IgD-negative memory B cell (primary cell): ENCODE results near the gene ATL3. TPM values are rescaled to one million over a fixed set of nuclear protein-coding genes. Genes with fewer than 3 reads are reported as not detected.
"Not testable (repeated sequence)": the region's sequence is repeated elsewhere in the genome, so short reads cannot be mapped to it uniquely, and the experiment has no call there.

Experiments used
- H3K27ac Mint-ChIP-seq, 3 donors: one replicate each; pipeline ENCODE4 v1.8.0; 2020 to 2022; ENCODE audit warnings: mild to moderate bottlenecking in 3 of 3, mixed read lengths in 3 of 3, moderate library complexity in 1 of 3
- H3K27me3 Mint-ChIP-seq: one replicate; pipeline ENCODE4 v1.8.0; 2021; ENCODE audit warnings: mixed read lengths
- H3K36me3 Mint-ChIP-seq: one replicate; pipeline ENCODE4 v1.8.0; 2020; ENCODE audit warnings: mild to moderate bottlenecking, mixed read lengths
- H3K4me1 Mint-ChIP-seq, 3 donors: one replicate each; pipeline ENCODE4 v1.8.0; 2020 to 2022; ENCODE audit warnings: mixed read lengths in 3 of 3, mild to moderate bottlenecking in 1 of 3
- H3K4me3 Mint-ChIP-seq, 4 donors: one replicate each; pipeline ENCODE4 v1.8.0; 2020 to 2022; ENCODE audit warnings: mild to moderate bottlenecking in 4 of 4, mixed read lengths in 4 of 4, moderate library complexity in 3 of 4
- H3K9me3 Mint-ChIP-seq, 3 donors: one replicate each; pipeline ENCODE4 v1.8.0; 2020 to 2021; ENCODE audit warnings: mixed read lengths in 3 of 3, mild to moderate bottlenecking in 1 of 3
- polyA plus RNA-seq: library from polyadenylated mRNA; unstranded; fragments of 300-500 nt; fragmentation: Illumina TruSeq; gene quantifications from one replicate; pipeline ENCODE4 v1.2.3, GENCODE V29; 2021

The ATL3 gene
- polyA plus RNA-seq, 1 donor from 2014 or later: 16.2 TPM

DNA sequence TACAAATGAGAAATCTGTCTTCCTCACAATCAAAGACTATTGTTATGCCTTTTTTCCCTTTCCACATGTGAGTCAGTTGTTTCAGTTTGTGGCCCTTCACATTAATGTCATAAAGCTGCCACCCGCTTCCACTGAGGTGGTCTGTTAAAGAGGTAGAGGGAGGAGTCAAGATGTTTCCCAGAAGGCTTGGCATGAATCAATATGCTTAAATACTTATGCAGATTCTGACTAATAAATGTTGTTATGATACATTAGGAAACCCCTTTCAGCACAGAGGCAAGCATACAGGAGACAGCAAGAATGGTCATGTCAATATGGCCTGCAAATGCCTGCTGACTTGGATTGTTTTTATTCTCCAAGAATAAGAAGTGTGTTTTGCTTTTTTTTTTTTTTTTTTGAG lies 16.7 kb upstream of the ATL3 start:
- H3K27ac Mint-ChIP-seq: no peak overlapping the region
- no peak overlapping the region for H3K4me3 Mint-ChIP-seq
- peaks cover 6 to 13% (median 10%) of the 10 kb centered on the region in 3 donors for H3K4me1 Mint-ChIP-seq
- H3K27me3 Mint-ChIP-seq: no peaks in the 10 kb centered on the region
- peaks cover 4% of the 10 kb centered on the region for H3K36me3 Mint-ChIP-seq
- H3K9me3 Mint-ChIP-seq: no peaks in the 10 kb centered on the region

DNA sequence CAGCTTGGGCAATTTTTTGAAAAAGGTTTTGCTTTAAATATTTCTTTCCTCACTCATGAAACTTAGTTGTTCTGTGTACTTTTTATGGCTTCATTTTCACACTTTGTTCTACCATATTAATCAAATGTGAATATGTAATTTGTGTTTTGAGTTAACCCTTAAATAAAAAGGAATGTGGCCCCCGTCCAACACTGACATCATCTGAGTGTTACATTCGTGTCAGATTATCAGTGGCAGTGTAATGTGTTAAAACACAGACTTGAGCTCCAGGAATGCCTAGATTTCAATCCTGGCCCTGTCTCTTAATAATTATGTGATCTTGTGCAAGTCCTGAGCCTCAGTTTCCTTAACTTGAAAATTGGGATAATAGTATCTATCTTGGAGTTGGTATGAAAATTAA lies 15.8 kb upstream of the ATL3 start:
- no peak overlapping the region for H3K4me3 Mint-ChIP-seq
- peaks cover 14 to 22% (median 18%) of the 10 kb centered on the region in 3 donors for H3K4me1 Mint-ChIP-seq
- H3K27ac Mint-ChIP-seq: no peak overlapping the region
- H3K36me3 Mint-ChIP-seq: peaks cover 4% of the 10 kb centered on the region
- no peaks in the 10 kb centered on the region for H3K9me3 Mint-ChIP-seq
- H3K27me3 Mint-ChIP-seq: no peaks in the 10 kb centered on the region

DNA sequence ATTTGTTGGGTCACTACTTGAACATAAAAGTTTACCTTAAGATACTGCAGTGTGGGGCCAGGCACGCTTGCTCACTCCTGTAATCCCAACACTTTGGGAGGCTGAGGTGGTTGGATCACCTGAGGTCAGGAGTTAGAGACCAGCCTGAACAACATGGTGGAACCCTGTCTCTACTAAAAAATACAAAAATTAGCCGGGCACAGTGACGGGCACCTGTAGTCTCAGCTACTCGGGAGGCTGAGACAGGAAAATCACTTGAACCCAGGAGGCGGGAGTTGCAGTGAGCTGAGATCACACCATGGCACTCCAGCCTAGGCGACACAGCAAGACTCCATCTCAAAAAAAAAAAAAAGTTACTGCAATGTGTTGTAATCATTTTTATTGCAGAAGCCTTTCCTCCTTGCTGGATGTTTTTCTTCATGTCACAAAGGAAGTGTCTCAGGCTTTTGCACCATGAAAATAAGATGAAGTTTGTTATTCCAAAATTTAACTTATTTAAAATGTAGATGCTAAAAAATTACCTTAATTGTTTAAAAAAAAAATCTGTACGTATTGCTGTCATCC lies 14.1 kb upstream of the ATL3 start:
- H3K4me3 Mint-ChIP-seq, H3K36me3 Mint-ChIP-seq, H3K27me3 Mint-ChIP-seq, H3K9me3 Mint-ChIP-seq, H3K27ac Mint-ChIP-seq: not testable (repeated sequence)
- peaks cover 19 to 28% (median 26%) of the 10 kb centered on the region in 3 donors for H3K4me1 Mint-ChIP-seq

DNA sequence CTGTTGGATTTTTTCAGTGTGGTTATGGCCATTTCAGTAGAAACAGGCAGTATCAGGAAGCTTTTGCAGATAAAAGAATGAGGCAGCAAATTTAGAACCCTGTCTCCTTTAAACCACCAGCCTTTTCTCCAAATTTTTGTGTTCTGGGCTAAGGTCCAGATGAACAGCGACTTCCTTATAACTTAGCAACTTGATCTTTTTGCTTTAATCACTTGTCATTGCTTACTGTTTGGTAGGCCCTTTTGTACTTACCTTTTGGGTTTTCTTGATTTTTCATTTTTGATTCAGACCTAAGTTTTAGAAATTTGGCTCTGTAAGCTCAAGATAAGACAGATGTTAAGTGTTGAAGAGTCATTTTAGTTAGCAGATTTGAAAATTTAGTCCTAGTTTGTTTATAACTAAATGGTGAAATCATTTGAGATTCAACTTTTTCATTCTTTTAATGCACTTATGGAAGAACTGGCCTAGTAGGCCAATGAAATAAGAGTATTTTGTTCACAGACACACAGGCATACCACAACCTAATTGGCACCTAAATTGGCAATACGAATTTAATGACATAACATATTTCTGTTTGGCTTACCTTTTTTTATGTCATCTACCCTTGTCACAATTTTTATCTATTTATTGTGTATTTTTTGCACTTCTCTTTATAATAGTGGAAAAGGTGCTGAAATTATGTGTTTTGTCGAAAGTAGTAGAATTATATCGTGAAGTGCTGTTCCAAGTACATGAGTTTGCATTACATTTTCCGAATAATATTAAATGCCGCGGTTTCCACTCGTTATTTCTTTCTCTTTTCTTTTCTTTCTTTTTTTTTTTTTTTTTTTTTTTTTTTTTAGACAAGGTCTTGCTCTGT lies 12.2 kb upstream of the ATL3 start:
- Mint-ChIP-seq H3K36me3 (no peaks in the 10 kb centered on the region), H3K4me3 (peak overlapping the region; percentile 86 to 98 (median 93)), H3K27me3 (no peaks in the 10 kb centered on the region), H3K4me1 (peaks cover 13 to 33% (median 25%) of the 10 kb centered on the region in 3 donors), H3K9me3 (no peaks in the 10 kb centered on the region), H3K27ac (peak overlapping the region in 1 of 3 donors; percentile 80)

DNA sequence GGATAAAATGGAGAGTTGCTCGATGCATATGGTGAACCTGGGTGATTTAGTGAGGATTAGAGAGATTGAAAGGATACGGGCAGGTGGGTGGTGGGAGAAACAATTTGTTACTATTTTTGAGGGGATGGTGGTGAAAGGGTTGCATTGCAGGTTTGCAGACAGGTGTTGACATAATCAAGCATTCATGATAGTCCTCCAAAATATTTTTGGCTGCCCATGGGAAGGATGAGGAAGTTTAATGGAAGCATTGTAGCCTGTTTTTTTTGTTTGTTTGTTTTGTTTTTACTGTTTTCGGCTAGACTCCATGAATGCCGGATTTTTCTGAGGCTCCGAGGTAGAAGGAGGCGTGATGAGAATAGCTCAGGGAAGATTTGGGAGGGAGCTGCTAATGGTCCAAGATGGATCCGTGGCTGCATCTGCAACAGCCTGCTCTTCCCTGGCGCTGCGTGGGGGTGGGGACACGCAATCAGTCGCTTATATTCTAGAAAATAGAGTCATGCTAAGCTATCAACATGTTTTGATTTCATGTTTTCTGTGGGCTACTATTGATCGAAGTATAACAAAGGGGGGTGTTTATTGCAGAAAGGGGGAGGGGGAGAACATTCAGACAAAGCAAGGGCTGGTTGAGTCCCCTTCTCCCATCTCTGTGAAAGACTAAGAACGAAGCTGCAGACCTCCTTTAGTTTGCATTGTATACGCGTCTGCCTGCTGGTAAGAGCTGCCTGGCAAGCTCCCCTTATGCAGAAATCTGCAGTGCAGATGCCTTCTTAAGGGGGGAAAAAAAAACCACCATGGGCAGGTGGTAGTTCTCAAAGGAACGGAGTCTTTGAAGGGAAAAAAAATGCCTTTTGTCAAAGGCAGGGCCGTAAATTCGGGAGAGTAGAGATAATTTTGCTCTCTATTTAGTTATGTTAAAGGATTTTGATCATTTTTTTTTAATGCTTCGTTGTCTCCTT lies 11.2 kb upstream of the ATL3 start:
- Mint-ChIP-seq H3K36me3 (no peaks in the 10 kb centered on the region), H3K27ac (peak overlapping the region; percentile 49 to 90 (median 80)), H3K27me3 (no peaks in the 10 kb centered on the region), H3K4me3 (peak overlapping the region; percentile 86 to 98 (median 93)), H3K4me1 (peaks cover 13 to 29% (median 23%) of the 10 kb centered on the region in 3 donors), H3K9me3 (no peaks in the 10 kb centered on the region)

DNA sequence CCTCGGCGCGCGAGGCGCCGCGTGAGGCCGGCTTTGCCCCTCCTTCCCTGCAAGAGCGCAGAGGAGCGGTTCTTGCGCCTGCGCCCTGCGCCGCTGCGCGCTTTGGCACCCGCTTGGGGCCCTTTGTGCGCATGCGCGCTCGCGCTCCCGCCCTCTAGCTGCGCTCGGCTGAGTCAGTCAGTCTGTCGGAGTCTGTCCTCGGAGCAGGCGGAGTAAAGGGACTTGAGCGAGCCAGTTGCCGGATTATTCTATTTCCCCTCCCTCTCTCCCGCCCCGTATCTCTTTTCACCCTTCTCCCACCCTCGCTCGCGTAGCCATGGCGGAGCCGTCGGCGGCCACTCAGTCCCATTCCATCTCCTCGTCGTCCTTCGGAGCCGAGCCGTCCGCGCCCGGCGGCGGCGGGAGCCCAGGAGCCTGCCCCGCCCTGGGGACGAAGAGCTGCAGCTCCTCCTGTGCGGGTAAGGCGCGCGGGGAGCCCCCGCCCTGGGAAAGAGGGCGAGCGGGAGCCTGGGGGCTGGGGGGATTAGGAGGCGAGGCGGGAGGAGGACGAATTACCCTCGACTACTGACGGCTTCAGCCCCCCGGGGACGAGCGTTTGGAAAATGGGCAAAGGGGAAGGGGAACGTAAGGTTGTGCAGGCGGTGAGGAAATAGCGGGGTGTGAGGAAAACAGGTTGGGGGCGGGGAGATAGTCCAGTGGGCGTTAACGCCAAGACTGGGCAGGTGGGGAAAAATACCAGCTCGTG lies 10.3 kb upstream of the ATL3 start, which contains the start of gene RTN3:
TSS of gene RTN3 (plus strand) at position 180 of the 745 bp plus-strand sequence. CDS start at position 317, 137 bp downstream.
- no peaks in the 10 kb centered on the region for H3K27me3 Mint-ChIP-seq
- no peaks in the 10 kb centered on the region for H3K36me3 Mint-ChIP-seq
- H3K9me3 Mint-ChIP-seq: no peaks in the 10 kb centered on the region
- peak within 1 kb of the TSS; percentile 80 to 98 (median 90) for H3K27ac Mint-ChIP-seq
- peak within 1 kb of the TSS; percentile 86 to 98 (median 93) for H3K4me3 Mint-ChIP-seq
- peaks cover 13 to 29% (median 23%) of the 10 kb centered on the region in 3 donors for H3K4me1 Mint-ChIP-seq

DNA sequence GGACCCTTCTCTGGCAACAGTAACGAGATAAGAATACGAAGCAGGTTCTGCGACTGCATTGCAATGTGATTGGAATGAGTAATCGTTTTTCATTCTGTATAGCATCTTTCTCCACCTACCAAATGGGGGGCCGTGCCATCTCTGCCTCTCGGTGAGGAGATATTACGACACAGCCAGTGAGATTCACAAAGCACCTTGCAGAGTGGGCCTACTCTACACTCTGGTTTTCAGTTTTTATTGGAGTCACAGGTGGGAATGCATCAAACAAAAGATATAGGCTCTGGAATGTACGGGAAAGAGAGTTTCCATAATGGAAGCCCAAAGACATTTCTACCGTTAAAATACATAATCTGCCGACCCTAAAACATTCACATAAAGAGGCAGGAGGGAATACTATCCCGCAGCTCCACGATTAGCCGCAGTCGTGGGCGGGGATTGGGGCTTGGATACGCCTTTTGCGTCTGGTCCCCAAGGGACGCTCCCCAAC lies 9.7 kb upstream of the ATL3 start:
- peaks cover 13 to 29% (median 23%) of the 10 kb centered on the region in 3 donors for H3K4me1 Mint-ChIP-seq
- peak overlapping the region; percentile 86 to 98 (median 93) for H3K4me3 Mint-ChIP-seq
- peak overlapping the region; percentile 80 to 98 (median 90) for H3K27ac Mint-ChIP-seq
- no peaks in the 10 kb centered on the region for H3K9me3 Mint-ChIP-seq
- no peaks in the 10 kb centered on the region for H3K36me3 Mint-ChIP-seq
- no peaks in the 10 kb centered on the region for H3K27me3 Mint-ChIP-seq

DNA sequence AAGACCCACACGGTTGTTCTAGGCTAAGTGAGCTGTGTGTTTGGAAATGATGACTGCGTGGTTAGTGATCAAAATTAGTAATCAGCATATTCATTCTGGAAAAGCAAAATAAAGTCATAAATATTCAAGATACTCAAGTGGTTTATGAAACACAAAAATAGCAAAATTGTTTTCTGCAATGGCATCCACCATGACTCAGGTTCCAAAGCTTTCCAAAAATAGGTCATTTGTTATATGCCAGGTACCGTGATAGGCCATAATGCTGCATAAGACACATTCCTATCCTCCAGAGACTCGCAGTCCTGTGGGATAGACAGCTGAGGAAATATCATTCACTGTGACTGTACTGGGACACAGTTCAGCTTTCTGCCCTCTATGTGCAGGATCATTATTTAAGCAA lies 2.4 kb upstream of the ATL3 start:
- peak overlapping the region in 1 of 4 donors; percentile 82 for H3K4me3 Mint-ChIP-seq
- H3K36me3 Mint-ChIP-seq: no peaks in the 10 kb centered on the region
- no peak overlapping the region for H3K27ac Mint-ChIP-seq
- H3K27me3 Mint-ChIP-seq: no peaks in the 10 kb centered on the region
- peaks cover 2 to 11% (median 9%) of the 10 kb centered on the region in 3 donors for H3K4me1 Mint-ChIP-seq
- no peaks in the 10 kb centered on the region for H3K9me3 Mint-ChIP-seq

DNA sequence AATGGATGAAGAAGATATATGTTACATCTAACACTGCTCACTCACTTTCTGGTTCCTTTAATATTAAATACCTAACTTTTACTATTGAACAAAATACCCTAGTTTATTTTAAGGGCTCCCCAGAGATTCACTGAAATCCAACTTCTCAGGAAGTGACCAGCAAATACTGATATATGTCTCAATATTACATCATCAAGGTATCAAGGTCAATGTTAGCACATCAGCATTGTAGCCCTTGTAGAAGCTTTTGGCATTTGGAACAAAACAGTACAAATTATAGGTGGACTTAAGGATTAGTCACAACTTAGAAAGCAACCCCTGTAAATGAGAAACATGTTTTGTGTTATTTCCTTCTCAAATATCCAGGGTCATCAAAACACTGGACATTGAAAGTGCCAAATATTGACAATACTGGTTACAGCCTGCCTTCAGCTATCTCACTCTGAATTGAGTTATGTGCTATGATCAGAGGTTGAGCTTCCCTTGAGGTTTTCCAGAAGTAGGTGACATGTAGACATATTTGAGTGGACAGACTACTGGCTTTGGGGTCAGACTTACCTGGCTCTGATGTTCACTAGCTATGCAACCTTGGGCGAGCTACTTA lies 1.9 kb upstream of the ATL3 start:
- peak overlapping the region in 1 of 3 donors; percentile 83 for H3K27ac Mint-ChIP-seq
- no peaks in the 10 kb centered on the region for H3K36me3 Mint-ChIP-seq
- peak overlapping the region in 2 of 4 donors; percentile 41 to 82 for H3K4me3 Mint-ChIP-seq
- peaks cover 4 to 14% (median 10%) of the 10 kb centered on the region in 3 donors for H3K4me1 Mint-ChIP-seq
- H3K9me3 Mint-ChIP-seq: no peaks in the 10 kb centered on the region
- H3K27me3 Mint-ChIP-seq: no peaks in the 10 kb centered on the region

DNA sequence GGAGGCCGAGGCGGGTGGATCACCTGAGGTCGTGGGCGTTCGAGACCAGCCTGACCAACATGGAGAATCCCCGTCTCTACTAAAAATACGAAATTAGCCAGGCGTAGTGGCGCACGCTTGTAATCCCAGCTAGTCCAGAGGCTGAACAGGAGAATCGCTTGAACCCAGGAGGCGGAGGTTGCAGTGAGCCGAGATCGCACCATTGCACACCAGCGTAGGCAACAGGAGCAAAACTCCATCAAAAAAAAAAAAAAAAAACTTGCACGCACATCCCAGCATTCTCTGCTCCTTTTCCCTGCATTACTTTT lies 934 bp upstream of the ATL3 start:
- Mint-ChIP-seq H3K27ac (peak overlapping the region in 1 of 3 donors; percentile 56), H3K4me1 (peaks cover 8 to 16% (median 14%) of the 10 kb centered on the region in 3 donors), H3K9me3 (no peaks in the 10 kb centered on the region), H3K4me3 (peak overlapping the region in 2 of 4 donors; percentile 27 to 82), H3K27me3 (no peaks in the 10 kb centered on the region), H3K36me3 (no peaks in the 10 kb centered on the region)

DNA sequence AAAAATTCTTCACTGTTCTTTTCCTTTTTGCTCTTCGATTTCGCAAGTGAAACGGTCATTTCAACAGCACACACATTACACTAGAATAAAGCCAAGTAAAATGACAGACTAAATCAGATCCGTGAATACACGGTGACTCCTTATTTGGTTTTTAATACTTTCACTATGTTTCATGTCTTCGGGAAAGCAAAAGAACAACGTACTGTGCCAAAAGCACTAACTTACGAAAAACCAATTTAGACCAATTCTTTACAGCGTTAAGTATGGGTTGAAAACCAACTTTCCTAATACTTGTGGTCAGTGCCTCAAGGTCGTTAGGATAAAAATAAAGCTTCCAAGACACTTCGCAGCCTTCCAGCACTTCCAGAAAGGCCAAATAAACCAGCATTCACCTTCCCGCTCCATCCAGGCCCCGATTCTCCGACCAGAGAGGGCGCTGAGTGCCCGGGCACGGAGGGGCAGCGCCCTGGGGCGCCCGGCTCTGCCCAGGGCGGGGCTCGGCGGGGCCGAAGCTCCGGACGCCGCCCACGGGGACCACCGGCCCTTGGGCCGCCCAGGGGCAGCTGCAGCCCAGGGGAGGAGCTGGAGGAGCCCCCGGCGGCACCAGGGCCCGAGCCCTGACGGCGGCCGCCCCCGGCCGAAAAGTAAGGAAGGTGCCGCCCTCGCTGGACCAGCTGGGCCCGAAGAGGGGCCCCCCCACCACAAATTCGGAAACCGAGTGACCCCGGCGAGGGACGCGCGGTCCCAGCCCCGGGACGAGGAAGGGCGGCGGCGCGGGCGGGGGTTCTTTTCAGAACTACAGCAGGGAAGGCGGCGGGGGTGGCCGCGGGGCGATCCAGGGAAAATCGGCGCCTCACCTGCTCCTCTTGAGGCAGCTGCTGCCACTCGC lies 499 bp downstream of the ATL3 start:
- no peaks in the 10 kb centered on the region for H3K36me3 Mint-ChIP-seq
- no peaks in the 10 kb centered on the region for H3K27me3 Mint-ChIP-seq
- no peaks in the 10 kb centered on the region for H3K9me3 Mint-ChIP-seq
- H3K4me3 Mint-ChIP-seq: peak overlapping the region; percentile 82 to 94 (median 89)
- peak overlapping the region; percentile 56 to 92 (median 88) for H3K27ac Mint-ChIP-seq
- H3K4me1 Mint-ChIP-seq: peaks cover 8 to 22% (median 14%) of the 10 kb centered on the region in 3 donors

DNA sequence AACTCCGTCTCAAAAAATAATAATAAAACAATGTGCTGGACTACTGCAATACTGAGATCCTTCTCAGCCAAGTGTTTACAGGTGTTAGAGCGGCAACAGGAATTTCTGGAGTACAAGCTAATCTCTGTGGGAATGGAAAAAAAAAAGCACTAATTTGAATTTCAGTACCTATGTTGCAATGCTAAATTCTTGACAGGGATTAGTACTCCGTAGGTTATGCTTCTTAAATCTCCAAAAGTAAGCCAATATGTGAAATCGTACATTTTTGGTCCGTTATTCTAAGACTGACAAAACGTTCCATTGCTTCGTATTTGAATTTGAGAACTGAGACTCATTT lies 1.1 kb downstream of the ATL3 start:
- no peaks in the 10 kb centered on the region for H3K9me3 Mint-ChIP-seq
- peaks cover 8 to 24% (median 14%) of the 10 kb centered on the region in 3 donors for H3K4me1 Mint-ChIP-seq
- H3K27ac Mint-ChIP-seq: peak overlapping the region; percentile 56 to 88 (median 88)
- peak overlapping the region; percentile 59 to 94 (median 84) for H3K4me3 Mint-ChIP-seq
- H3K36me3 Mint-ChIP-seq: peaks cover 2% of the 10 kb centered on the region
- H3K27me3 Mint-ChIP-seq: no peaks in the 10 kb centered on the region
